IPS DF 6.9 (cell line): ENCODE results near the gene OR1A1.
"Not testable (repeated sequence)": the region's sequence is repeated elsewhere in the genome, so short reads cannot be mapped to it uniquely, and the experiment has no call there.

Source experiments
- DNase-seq: peaks from one replicate; pipeline ENCODE4 v3.0.0-alpha.2; 2013; ENCODE audit warnings: low read depth, low spot score
- H3K27ac ChIP-seq: one replicate; pipeline ENCODE4 v1.5.1; 2013; ENCODE audit warnings: low read length, control low read depth
- H3K27me3 ChIP-seq: 2 replicates; pipeline ENCODE4 v1.6.1; 2013; ENCODE audit warnings: mild to moderate bottlenecking, low read length; ENCODE audit not compliant: control insufficient read depth, insufficient read depth
- H3K36me3 ChIP-seq: 2 replicates; pipeline ENCODE4 v1.6.1; 2013; ENCODE audit warnings: low read length; ENCODE audit not compliant: control insufficient read depth, insufficient read depth
- H3K4me1 ChIP-seq: 2 replicates; pipeline ENCODE4 v1.6.1; 2013; ENCODE audit warnings: low read length; ENCODE audit not compliant: control insufficient read depth, insufficient read depth
- H3K4me3 ChIP-seq: 2 replicates; pipeline ENCODE4 v1.5.1; 2013; ENCODE audit warnings: mild to moderate bottlenecking, low read length
- H3K9me3 ChIP-seq: 2 replicates; pipeline ENCODE4 v1.6.1; 2013; ENCODE audit warnings: low read length, inconsistent platforms; ENCODE audit not compliant: control insufficient read depth, insufficient read depth
- WGBS: extraction: QIAGEN DNeasy Blood & Tissue Kit; methylation state at CpG from one replicate; pipeline ENCODE4 v1.1.7; 2013; ENCODE audit warnings: mixed read lengths, missing lambda C conversion rate; ENCODE audit not compliant: insufficient read length, insufficient coverage; 5-methylcytosine and 5-hydroxymethylcytosine counted together

OR1A1 gene, protein sequence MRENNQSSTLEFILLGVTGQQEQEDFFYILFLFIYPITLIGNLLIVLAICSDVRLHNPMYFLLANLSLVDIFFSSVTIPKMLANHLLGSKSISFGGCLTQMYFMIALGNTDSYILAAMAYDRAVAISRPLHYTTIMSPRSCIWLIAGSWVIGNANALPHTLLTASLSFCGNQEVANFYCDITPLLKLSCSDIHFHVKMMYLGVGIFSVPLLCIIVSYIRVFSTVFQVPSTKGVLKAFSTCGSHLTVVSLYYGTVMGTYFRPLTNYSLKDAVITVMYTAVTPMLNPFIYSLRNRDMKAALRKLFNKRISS

DNA sequence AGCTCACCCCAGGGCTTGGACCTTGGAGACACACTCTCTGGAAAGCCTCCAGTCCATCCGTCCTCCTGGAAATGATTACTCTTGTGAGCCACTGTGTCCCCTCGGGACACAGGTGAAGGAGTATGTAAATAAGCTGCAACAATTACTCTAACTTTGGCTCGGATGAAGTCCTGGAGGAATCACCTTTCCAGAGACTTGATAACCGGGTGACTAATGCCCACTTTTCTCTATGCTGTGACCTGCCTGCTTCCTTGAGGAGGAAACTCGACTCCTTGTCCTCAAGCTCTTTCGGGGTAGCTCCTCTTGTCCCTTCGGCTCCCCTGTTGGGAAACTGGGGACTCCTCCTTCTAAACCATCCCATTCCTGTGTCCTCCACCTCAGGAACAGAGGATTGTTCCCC lies at the start of gene OR1A1:
Gene OR1A1 (plus strand): TSS at position 301 of the 400 bp plus-strand sequence. CDS start 7,954 bp downstream, outside the sequence.
- H3K27me3 ChIP-seq = no peaks in the 10 kb centered on the region
- H3K36me3 ChIP-seq = no peaks in the 10 kb centered on the region
- no peak within 1 kb of the TSS for H3K27ac ChIP-seq
- WGBS = no CpG with 5 or more reads among the region's 7 CpGs
- H3K4me1 ChIP-seq = no peaks in the 10 kb centered on the region
- no peaks in the 10 kb centered on the region for H3K9me3 ChIP-seq
- no peak for DNase-seq
- no peak within 1 kb of the TSS for H3K4me3 ChIP-seq

- Histone ChIP-seq H3K4me3 (no peak overlapping the region), H3K36me3 (no peaks in the 10 kb centered on the region), H3K27ac (no peak overlapping the region), H3K4me1 (no peaks in the 10 kb centered on the region), H3K27me3 (no peaks in the 10 kb centered on the region), H3K9me3 (no peaks in the 10 kb centered on the region; the same call in 1 of the 2 replicates)
- no peak for DNase-seq
- WGBS = no CpG with 5 or more reads among the region's 5 CpGs
Measured at GRCh38 chr17:3167574-3167973, 39.9 kb upstream of the OR1A1 start.

DNA sequence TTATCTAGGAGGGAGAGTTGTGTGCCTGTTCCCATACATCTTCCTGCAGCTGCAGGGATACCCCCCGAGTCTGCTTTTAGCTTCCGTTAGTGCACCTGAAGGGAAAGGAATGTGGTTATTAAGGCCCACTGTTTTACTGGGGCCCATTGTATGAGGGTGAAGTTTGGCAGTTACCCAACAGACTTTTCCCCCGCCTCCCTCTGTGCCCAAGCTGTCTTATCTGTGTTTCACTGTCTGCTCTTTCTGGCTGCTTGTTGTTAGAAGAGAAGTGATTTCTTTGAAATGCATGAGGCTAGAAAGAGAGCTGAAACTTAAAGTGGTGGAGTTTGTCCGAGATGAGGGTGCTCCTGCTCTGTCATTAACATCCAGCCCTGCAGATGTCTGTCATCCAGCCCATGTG lies 17.5 kb upstream of the OR1A1 start:
- WGBS = no CpG with 5 or more reads among the region's 4 CpGs
- DNase-seq = no peak
- Histone ChIP-seq H3K4me3 (no peak overlapping the region), H3K27ac (no peak overlapping the region), H3K27me3 (no peaks in the 10 kb centered on the region), H3K4me1 (no peaks in the 10 kb centered on the region), H3K9me3 (no peaks in the 10 kb centered on the region), H3K36me3 (no peaks in the 10 kb centered on the region)

GRCh38 chr17:3197219-3197618 lies 10.2 kb upstream of the OR1A1 start, which contains the start of gene OR1A2:
Gene OR1A2, plus strand, starts transcription at chr17:3197519. Its CDS starts 0 bp downstream, at chr17:3197519.
- Histone ChIP-seq H3K36me3 (no peaks in the 10 kb centered on the region), H3K4me1 (no peaks in the 10 kb centered on the region), H3K27me3 (no peaks in the 10 kb centered on the region), H3K9me3 (peaks cover 2% of the 10 kb centered on the region), H3K4me3 (no peak within 1 kb of the TSS), H3K27ac (no peak within 1 kb of the TSS)
- no peak for DNase-seq
- WGBS = no CpG with 5 or more reads among the region's 4 CpGs

DNA sequence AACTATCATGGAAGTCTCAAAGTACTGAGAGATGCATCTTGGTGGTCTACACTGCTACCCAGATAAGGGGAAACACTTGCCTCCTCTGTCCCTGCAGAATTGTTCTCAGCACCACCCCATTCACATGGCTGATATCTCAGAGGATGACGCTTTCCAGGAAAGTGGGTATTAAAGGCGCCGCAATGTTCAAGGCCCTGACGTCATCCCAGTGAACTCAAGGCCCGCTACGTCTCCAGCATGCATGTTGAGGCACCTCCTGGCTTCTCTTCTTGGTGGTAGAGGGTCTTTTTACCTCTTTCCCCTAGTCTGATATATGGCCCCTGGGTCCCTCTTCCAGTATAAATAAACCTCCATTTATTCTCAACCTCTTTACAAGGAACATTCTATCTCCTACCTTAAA lies 1.0 kb downstream of the OR1A1 start:
- Histone ChIP-seq H3K4me3 (no peak overlapping the region), H3K27me3 (no peaks in the 10 kb centered on the region), H3K4me1 (no peaks in the 10 kb centered on the region), H3K27ac (no peak overlapping the region), H3K36me3 (no peaks in the 10 kb centered on the region), H3K9me3 (no peaks in the 10 kb centered on the region)
- DNase-seq = no peak
- no CpG with 5 or more reads among the region's 6 CpGs for WGBS

DNA sequence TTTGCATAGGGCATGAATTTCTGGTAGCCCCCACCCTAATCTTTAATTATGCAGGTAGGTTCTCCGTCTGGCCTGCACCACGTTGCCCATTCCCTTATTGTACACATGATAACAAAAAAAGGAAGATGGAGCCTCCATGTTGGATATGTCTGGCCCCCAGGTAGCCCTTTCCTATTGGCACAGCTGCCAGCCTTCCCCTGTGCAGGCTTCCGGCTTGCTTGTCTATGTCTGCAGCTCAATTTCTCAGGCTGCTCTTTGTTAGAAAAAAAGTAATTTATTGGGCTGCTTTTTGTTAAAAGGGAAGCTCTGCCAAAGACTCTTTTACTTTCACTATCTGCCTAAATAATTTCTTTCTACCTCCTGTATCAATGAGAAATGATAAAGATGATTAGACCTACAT lies 5.5 kb downstream of the OR1A1 start:
- no CpG with 5 or more reads among the region's 3 CpGs for WGBS
- H3K4me3 ChIP-seq = no peak overlapping the region
- H3K27ac ChIP-seq = no peak overlapping the region
- no peaks in the 10 kb centered on the region for H3K27me3 ChIP-seq
- no peaks in the 10 kb centered on the region for H3K9me3 ChIP-seq
- no peak for DNase-seq
- H3K36me3 ChIP-seq = no peaks in the 10 kb centered on the region
- no peaks in the 10 kb centered on the region for H3K4me1 ChIP-seq

DNA sequence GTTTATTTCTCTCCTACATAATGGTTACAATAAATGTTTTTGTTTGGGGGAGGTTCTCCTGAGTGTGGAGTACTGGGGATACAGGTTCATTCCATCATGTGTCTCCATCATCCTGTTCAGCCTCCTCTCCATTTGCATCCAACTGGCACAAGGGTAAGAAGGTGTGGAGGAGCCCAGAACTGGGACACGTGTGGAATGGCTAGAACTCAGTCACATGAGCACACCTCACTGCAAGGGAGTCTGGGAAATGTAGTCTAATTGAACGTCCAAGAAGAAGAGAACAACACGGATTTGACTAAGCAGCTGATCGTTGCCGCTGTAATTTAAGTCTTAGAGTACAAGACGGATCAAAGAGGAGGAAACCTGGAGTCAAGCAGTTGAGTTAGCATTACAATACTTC lies 6.1 kb downstream of the OR1A1 start:
- Histone ChIP-seq H3K4me1 (no peaks in the 10 kb centered on the region), H3K27ac (no peak overlapping the region), H3K9me3 (no peaks in the 10 kb centered on the region), H3K36me3 (no peaks in the 10 kb centered on the region), H3K4me3 (no peak overlapping the region), H3K27me3 (no peaks in the 10 kb centered on the region)
- peak; percentile 13 for DNase-seq
- no CpG with 5 or more reads among the region's 6 CpGs for WGBS

GRCh38 chr17:3219978-3220377 lies 12.5 kb downstream of the OR1A1 start:
- no CpG with 5 or more reads among the region's 3 CpGs for WGBS
- not testable (repeated sequence) for H3K36me3 ChIP-seq, DNase-seq, H3K27ac ChIP-seq, H3K9me3 ChIP-seq, H3K27me3 ChIP-seq, H3K4me3 ChIP-seq, H3K4me1 ChIP-seq

DNA sequence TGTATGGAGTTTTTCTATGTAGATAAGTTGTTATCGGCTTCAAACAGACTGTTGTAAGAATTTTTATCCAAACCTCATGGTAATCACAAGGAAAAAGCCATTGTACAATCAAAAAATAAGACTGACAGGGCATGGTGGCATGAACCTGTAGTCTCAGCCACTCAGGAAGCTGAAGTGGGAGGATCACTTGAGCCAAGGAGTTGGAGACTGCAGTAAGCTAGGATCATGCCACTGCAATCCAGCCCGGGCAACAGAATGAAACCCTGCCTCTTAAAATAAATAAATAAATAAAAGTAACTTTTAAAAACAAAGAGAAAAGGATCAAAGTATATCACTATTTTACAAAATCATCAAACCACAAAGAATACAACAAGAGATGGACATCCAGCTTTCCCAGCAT lies 14.4 kb downstream of the OR1A1 start:
- Histone ChIP-seq H3K4me1 (no peaks in the 10 kb centered on the region), H3K4me3 (no peak overlapping the region), H3K36me3 (no peaks in the 10 kb centered on the region), H3K27me3 (no peaks in the 10 kb centered on the region), H3K9me3 (no peaks in the 10 kb centered on the region), H3K27ac (no peak overlapping the region)
- WGBS = no CpG with 5 or more reads among the region's 2 CpGs
- DNase-seq = no peak

GRCh38 chr17:3222505-3222904 lies 15.0 kb downstream of the OR1A1 start:
- WGBS = no CpG with 5 or more reads among the region's 2 CpGs
- no peak overlapping the region for H3K27ac ChIP-seq
- no peaks in the 10 kb centered on the region for H3K27me3 ChIP-seq
- H3K9me3 ChIP-seq = no peaks in the 10 kb centered on the region
- H3K4me3 ChIP-seq = no peak overlapping the region
- DNase-seq = no peak
- no peaks in the 10 kb centered on the region for H3K4me1 ChIP-seq
- no peaks in the 10 kb centered on the region for H3K36me3 ChIP-seq

DNA sequence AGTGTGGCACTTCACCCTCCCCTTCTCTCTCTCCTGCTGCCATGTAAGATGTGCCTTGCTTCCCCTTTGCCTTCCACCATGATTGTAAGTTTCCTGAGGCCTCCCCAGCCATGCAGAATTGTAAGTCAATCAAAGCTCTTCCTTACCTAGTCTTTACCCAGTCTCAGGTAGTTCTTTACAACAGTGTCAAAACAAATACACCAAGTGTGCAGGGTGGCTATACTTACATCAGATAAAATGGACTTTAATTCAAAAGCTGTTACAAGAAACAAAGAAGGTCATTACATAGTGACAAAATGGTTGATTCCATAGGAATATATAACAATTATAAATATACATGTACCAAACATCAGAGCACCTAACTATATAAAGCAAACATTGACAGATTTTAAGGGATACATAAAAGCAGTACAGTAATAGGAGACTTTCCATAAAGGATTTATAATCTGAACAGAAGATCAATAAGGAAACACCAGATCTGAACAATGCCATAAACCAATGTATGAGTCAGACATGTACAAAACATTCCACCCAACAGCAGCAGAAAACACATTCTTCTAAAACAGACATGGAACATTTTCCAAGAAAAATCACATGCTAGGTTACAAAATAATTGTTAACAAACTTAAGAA lies 17.4 kb downstream of the OR1A1 start:
- not testable (repeated sequence) for H3K27me3 ChIP-seq, DNase-seq

More for the DNA sequence above, 17.4 kb downstream of the OR1A1 start:
- not testable (repeated sequence) for H3K36me3 ChIP-seq, H3K27ac ChIP-seq, H3K9me3 ChIP-seq, H3K4me3 ChIP-seq, H3K4me1 ChIP-seq
